Astrocyte (in vitro differentiated cells and primary cell): ENCODE results near the gene COX7A2. TPM values are rescaled to one million over a fixed set of nuclear protein-coding genes. Genes with fewer than 3 reads are reported as not detected.

ENCODE experiments used
- DNase-seq: peaks from one replicate; pipeline ENCODE4 v3.0.0-alpha.2; 2010; ENCODE audit warnings: low read depth
- FAIRE-seq: peaks from 2 replicates; lab custom pipeline; 2011; peaks lifted over from hg19 to GRCh38; lab: Jason Lieb, UNC
- H2AFZ ChIP-seq: 2 replicates; pipeline ENCODE4 v1.6.0; 2012; ENCODE audit warnings: low read depth, low read length, inconsistent platforms
- H3K27ac ChIP-seq: 2 replicates; pipeline ENCODE4 v1.5.1; 2011; ENCODE audit warnings: low read depth, low read length, inconsistent platforms
- H3K27me3 ChIP-seq: 2 replicates; pipeline ENCODE4 v1.6.0; 2011; ENCODE audit warnings: low read length, inconsistent platforms; ENCODE audit not compliant: insufficient read depth
- H3K36me3 ChIP-seq: 2 replicates; pipeline ENCODE4 v1.5.1; 2011; ENCODE audit warnings: low read length, inconsistent platforms; ENCODE audit not compliant: insufficient read depth
- H3K4me1 ChIP-seq: 2 replicates; pipeline ENCODE4 v1.5.1; 2011; ENCODE audit warnings: low read length, inconsistent platforms; ENCODE audit not compliant: insufficient read depth
- H3K4me2 ChIP-seq: 2 replicates; pipeline ENCODE4 v1.6.0; 2012; ENCODE audit warnings: low read length, inconsistent platforms
- H3K4me3 ChIP-seq: 2 replicates; pipeline ENCODE4 v1.5.1; 2011; ENCODE audit warnings: low read depth, mild to moderate bottlenecking, low read length, inconsistent platforms; ENCODE audit not compliant: insufficient read depth
- H3K79me2 ChIP-seq: 2 replicates; pipeline ENCODE4 v1.6.0; 2012; ENCODE audit warnings: mild to moderate bottlenecking, low read length, inconsistent platforms; ENCODE audit not compliant: insufficient read depth
- H3K9ac ChIP-seq: 2 replicates; pipeline ENCODE4 v1.6.0; 2012; ENCODE audit warnings: mild to moderate bottlenecking, low read length, inconsistent platforms
- H3K9me3 ChIP-seq: 2 replicates; pipeline ENCODE4 v1.5.1; 2012; ENCODE audit warnings: low read depth, mild to moderate bottlenecking, low read length, inconsistent platforms; ENCODE audit not compliant: insufficient read depth
- H4K20me1 ChIP-seq: 2 replicates; pipeline ENCODE4 v1.6.0; 2012; ENCODE audit warnings: low read length, inconsistent platforms; ENCODE audit not compliant: insufficient read depth
- H3K27ac Mint-ChIP-seq: one replicate; pipeline ENCODE4 v1.8.0; 2021; ENCODE audit warnings: mild to moderate bottlenecking, mixed read lengths; ENCODE audit not compliant: unreplicated experiment
- H3K27me3 Mint-ChIP-seq: one replicate; pipeline ENCODE4 v1.8.0; 2021; ENCODE audit warnings: low read depth, mixed read lengths; ENCODE audit not compliant: unreplicated experiment
- H3K36me3 Mint-ChIP-seq: one replicate; pipeline ENCODE4 v1.8.0; 2021; ENCODE audit warnings: low read depth, mixed read lengths; ENCODE audit not compliant: unreplicated experiment
- H3K4me1 Mint-ChIP-seq: one replicate; pipeline ENCODE4 v1.8.0; 2021; ENCODE audit warnings: low read depth, mixed read lengths; ENCODE audit not compliant: unreplicated experiment
- H3K4me3 Mint-ChIP-seq: one replicate; pipeline ENCODE4 v1.8.0; 2021; ENCODE audit warnings: mild to moderate bottlenecking, moderate library complexity, mixed read lengths; ENCODE audit not compliant: unreplicated experiment
- H3K9me3 Mint-ChIP-seq: one replicate; pipeline ENCODE4 v1.8.0; 2021; ENCODE audit warnings: mild to moderate bottlenecking, mixed read lengths; ENCODE audit not compliant: unreplicated experiment
- EZH2 ChIP-seq: IDR thresholded peaks from 2 replicates; pipeline ENCODE4 v1.6.1; 2012; ENCODE audit warnings: mild to moderate bottlenecking, low read length, inconsistent platforms; ENCODE audit not compliant: insufficient read depth
- total RNA-seq: library from RNA; stranded (reverse); gene quantifications from 2 replicates; pipeline ENCODE4 v1.2.1, GENCODE V29; 2021
- TF ChIP-seq, protein P1 (sequence below): IDR thresholded peaks from 2 replicates; pipeline ENCODE4 v1.5.1; 2011; ENCODE audit warnings: low read depth, mild to moderate bottlenecking, inconsistent platforms, low read length, moderate library complexity; ENCODE audit not compliant: insufficient read depth

Gene COX7A2
- total RNA-seq, 1 donor from 2014 or later, result 463 TPM

DNA sequence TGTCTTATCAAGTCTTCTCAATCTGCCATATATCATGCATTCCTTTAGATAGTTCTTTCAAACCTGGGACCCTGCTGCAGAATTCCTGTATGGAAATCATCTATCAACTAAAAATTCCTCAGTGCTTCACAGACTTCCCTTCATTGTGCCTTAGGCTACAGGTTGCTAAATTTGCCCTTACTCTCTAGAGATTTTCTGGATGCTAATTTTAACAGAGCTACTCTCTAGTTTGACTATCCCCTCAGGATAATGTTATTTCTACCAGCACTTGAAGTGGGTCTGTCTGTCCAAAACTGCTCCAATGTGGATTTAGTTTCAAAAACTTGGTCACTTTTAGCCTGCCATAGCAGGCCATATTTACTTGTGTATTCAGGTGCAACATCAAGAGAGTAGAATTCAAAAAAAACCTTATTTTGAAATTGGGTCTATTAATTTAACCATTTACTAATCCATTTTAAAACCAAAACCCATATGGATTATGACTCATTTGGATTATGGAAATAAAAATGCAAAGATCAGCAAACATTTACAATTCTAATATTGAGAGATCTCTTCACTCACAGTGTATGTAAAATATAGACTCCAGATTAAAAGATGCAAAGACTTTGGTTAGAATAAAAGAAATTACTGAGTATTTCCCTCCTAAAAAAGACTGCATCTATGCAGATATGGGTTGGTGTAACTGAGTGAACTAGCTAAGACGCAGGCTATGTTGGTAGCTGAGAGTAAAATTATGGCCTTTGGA lies 13.9 kb upstream of the COX7A2 start:
- Histone ChIP-seq H3K27me3 (no peaks in the 10 kb centered on the region), H3K4me3 (no peak overlapping the region), H3K27ac (no peak overlapping the region), H3K36me3 (peaks cover 18% of the 10 kb centered on the region), H2AFZ (no peak overlapping the region), H3K9ac (no peak overlapping the region), H3K4me1 (no peaks in the 10 kb centered on the region), H3K9me3 (no peaks in the 10 kb centered on the region), H3K79me2 (peaks cover 12% of the 10 kb centered on the region), H4K20me1 (peaks cover 20% of the 10 kb centered on the region), H3K4me2 (no peak overlapping the region)
- no peaks in the 10 kb centered on the region for H3K27me3 Mint-ChIP-seq
- DNase-seq, result no peak
- H3K27ac Mint-ChIP-seq, result no peak overlapping the region
- H3K4me1 Mint-ChIP-seq, result peaks cover 2% of the 10 kb centered on the region
- FAIRE-seq, result no peak
- H3K9me3 Mint-ChIP-seq, result no peaks in the 10 kb centered on the region
- no peak overlapping the region for H3K4me3 Mint-ChIP-seq
- TF ChIP-seq, protein P1, sequence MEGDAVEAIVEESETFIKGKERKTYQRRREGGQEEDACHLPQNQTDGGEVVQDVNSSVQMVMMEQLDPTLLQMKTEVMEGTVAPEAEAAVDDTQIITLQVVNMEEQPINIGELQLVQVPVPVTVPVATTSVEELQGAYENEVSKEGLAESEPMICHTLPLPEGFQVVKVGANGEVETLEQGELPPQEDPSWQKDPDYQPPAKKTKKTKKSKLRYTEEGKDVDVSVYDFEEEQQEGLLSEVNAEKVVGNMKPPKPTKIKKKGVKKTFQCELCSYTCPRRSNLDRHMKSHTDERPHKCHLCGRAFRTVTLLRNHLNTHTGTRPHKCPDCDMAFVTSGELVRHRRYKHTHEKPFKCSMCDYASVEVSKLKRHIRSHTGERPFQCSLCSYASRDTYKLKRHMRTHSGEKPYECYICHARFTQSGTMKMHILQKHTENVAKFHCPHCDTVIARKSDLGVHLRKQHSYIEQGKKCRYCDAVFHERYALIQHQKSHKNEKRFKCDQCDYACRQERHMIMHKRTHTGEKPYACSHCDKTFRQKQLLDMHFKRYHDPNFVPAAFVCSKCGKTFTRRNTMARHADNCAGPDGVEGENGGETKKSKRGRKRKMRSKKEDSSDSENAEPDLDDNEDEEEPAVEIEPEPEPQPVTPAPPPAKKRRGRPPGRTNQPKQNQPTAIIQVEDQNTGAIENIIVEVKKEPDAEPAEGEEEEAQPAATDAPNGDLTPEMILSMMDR, result no peak
- TF ChIP-seq EZH2, result no peak
- peaks cover 6% of the 10 kb centered on the region for H3K36me3 Mint-ChIP-seq

DNA sequence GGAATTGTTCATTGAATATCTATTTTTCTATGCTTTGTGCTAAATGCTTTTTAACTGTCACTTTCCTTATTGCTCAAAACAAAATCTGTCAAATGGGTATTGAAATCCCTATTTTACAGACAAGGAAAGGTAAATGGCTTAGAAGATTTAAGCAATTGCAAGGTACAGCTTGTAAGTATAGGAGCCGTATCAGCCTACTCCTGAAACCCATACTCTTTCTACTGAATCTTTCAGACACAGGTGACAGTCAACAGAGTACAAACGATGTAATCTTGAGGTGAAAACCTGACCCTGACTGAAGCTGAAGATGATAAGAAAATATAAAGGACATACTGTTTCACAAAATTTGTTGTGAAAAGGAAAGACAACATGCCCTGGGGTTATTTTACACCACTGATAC lies 7.0 kb upstream of the COX7A2 start:
- TF ChIP-seq, protein P1, result no peak
- no peak for TF ChIP-seq EZH2
- H3K4me2 ChIP-seq, result no peak overlapping the region
- FAIRE-seq, result no peak
- peaks cover under 1% of the 10 kb centered on the region for H3K36me3 Mint-ChIP-seq
- H3K27ac Mint-ChIP-seq, result no peak overlapping the region
- H2AFZ ChIP-seq, result no peak overlapping the region
- H4K20me1 ChIP-seq, result peaks cover 6% of the 10 kb centered on the region
- no peaks in the 10 kb centered on the region for H3K9me3 Mint-ChIP-seq
- no peak overlapping the region for H3K4me3 Mint-ChIP-seq
- no peaks in the 10 kb centered on the region for H3K4me1 Mint-ChIP-seq
- no peaks in the 10 kb centered on the region for H3K36me3 ChIP-seq
- H3K4me1 ChIP-seq, result no peaks in the 10 kb centered on the region
- H3K4me3 ChIP-seq, result no peak overlapping the region
- no peaks in the 10 kb centered on the region for H3K9me3 ChIP-seq
- H3K9ac ChIP-seq, result no peak overlapping the region
- H3K27me3 ChIP-seq, result no peaks in the 10 kb centered on the region
- DNase-seq, result no peak
- H3K27ac ChIP-seq, result no peak overlapping the region
- no peaks in the 10 kb centered on the region for H3K27me3 Mint-ChIP-seq
- no peaks in the 10 kb centered on the region for H3K79me2 ChIP-seq

DNA sequence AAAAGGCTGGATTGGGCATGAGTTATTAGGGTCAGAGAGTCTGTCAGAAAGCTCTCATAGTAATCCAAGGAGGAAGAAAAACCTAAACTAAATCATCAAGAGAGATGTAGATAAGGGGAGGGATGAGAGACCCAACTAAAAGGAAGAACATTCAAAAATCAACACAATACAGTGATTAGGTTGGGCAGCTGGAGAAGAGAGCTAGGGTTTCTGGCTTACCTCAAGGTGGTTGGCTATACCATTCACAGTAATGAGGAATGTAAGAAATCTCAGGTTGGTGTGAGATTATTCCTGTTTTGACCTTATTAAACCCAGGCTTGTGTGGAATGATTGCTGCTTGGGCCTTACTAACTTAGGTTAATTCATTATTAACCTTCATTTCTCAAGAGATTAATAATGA lies 6.2 kb upstream of the COX7A2 start:
- no peak overlapping the region for H3K27ac Mint-ChIP-seq

More for the DNA sequence above, 6.2 kb upstream of the COX7A2 start:
- Histone ChIP-seq H3K9me3 (no peaks in the 10 kb centered on the region), H3K4me1 (no peaks in the 10 kb centered on the region), H3K79me2 (no peaks in the 10 kb centered on the region), H3K36me3 (no peaks in the 10 kb centered on the region), H3K27ac (no peak overlapping the region), H4K20me1 (peaks cover 6% of the 10 kb centered on the region), H3K4me2 (no peak overlapping the region), H3K4me3 (no peak overlapping the region), H3K27me3 (no peaks in the 10 kb centered on the region), H3K9ac (no peak overlapping the region), H2AFZ (no peak overlapping the region)
- FAIRE-seq (no peak), DNase-seq (no peak)
- no peaks in the 10 kb centered on the region for H3K4me1 Mint-ChIP-seq
- H3K36me3 Mint-ChIP-seq, result no peaks in the 10 kb centered on the region
- H3K9me3 Mint-ChIP-seq, result no peaks in the 10 kb centered on the region
- TF ChIP-seq, protein P1, result no peak
- no peak for TF ChIP-seq EZH2
- no peaks in the 10 kb centered on the region for H3K27me3 Mint-ChIP-seq
- H3K4me3 Mint-ChIP-seq, result no peak overlapping the region
